PC-9 (cell line): ENCODE measurements around the gene RAB7A. TPM values are rescaled to one million over a fixed set of nuclear protein-coding genes. Genes with fewer than 3 reads are reported as not detected.

Source experiments
- BruUV-seq: library from RNA; stranded (reverse); fragments of 400-500 nt; replicated peaks from 2 replicates; lab custom pipeline; 2021; lab: Mats Ljungman, UMichigan
- CTCF ChIA-PET: fragments of 300-600 bp; sonication (Branson Sonifier 250); formaldehyde crosslinking; loops from one replicate; lab custom pipeline; 2022; ENCODE audit warnings: antibody characterized with exemption; lab: Charles Lee
- POLR2A ChIA-PET: fragments of 300-600 bp; sonication (Branson Sonifier 250); formaldehyde crosslinking; loops from one replicate; lab custom pipeline; 2022; ENCODE audit warnings: antibody characterized with exemption; ENCODE audit not compliant: unreplicated experiment; lab: Charles Lee
- DNase-seq, 2 experiments: peaks; one replicate each; pipeline versions ENCODE4 v3.0.0 to v3.0.0-alpha.2; 2015 to 2022; ENCODE audit warnings: mixed read lengths in 1 of 2
- H2AFZ ChIP-seq: fragments of 200-600 bp; sonication (generic); 2 replicates; pipeline ENCODE4 v1.8.1; 2017; ENCODE audit warnings: antibody characterized with exemption
- H3F3A ChIP-seq: fragments of 200-600 bp; sonication (generic); 2 replicates; pipeline ENCODE4 v1.8.1; 2017; ENCODE audit warnings: antibody characterized with exemption, mild to moderate bottlenecking, low read depth; ENCODE audit not compliant: insufficient read depth
- H3K27ac ChIP-seq: fragments of 200-600 bp; sonication (generic); 2 replicates; pipeline ENCODE4 v1.6.1; 2016; ENCODE audit warnings: mixed run types
- H3K27me3 ChIP-seq: fragments of 200-600 bp; sonication (generic); 2 replicates; pipeline ENCODE4 v1.6.1; 2016; ENCODE audit warnings: low read depth, mixed run types; ENCODE audit not compliant: insufficient read depth
- H3K36me3 ChIP-seq: fragments of 200-600 bp; sonication (generic); 2 replicates; pipeline ENCODE4 v1.6.1; 2016; ENCODE audit warnings: low read depth, mixed run types
- H3K4me1 ChIP-seq: fragments of 200-600 bp; sonication (generic); replicated peaks from 2 replicates; pipeline ENCODE4 v1.6.1; 2016; ENCODE audit warnings: mixed run types; ENCODE audit not compliant: insufficient read depth
- H3K4me2 ChIP-seq: fragments of 200-600 bp; sonication (generic); 2 replicates; pipeline ENCODE4 v1.6.1; 2017; ENCODE audit warnings: mixed run types
- H3K4me3 ChIP-seq: fragments of 200-600 bp; sonication (generic); 2 replicates; pipeline ENCODE4 v1.6.1; 2016; ENCODE audit warnings: mixed run types
- H3K79me2 ChIP-seq: fragments of 200-600 bp; sonication (generic); 2 replicates; pipeline ENCODE4 v1.6.1; 2017; ENCODE audit warnings: low read depth, mixed run types
- H3K9me2 ChIP-seq: fragments of 200-600 bp; sonication (generic); 2 replicates; pipeline ENCODE4 v1.8.1; 2017; ENCODE audit warnings: mild to moderate bottlenecking; ENCODE audit not compliant: insufficient read depth
- H3K9me3 ChIP-seq: fragments of 200-600 bp; sonication (generic); 2 replicates; pipeline ENCODE4 v1.8.1; 2016; ENCODE audit warnings: low read depth; ENCODE audit not compliant: insufficient read depth
- H4K20me1 ChIP-seq: fragments of 200-600 bp; sonication (generic); 2 replicates; pipeline ENCODE4 v1.8.1; 2017; ENCODE audit not compliant: insufficient read depth
- CTCF ChIP-seq: fragments of 200-600 bp; sonication (generic); conservative IDR thresholded peaks from 2 replicates; pipeline ENCODE4 v1.6.1; 2017; ENCODE audit warnings: mixed run types, antibody characterized with exemption, mild to moderate bottlenecking, moderate library complexity
- EZH2 ChIP-seq: fragments of 200-600 bp; sonication (generic); IDR thresholded peaks from 2 replicates; pipeline ENCODE4 v1.8.0; 2017; ENCODE audit warnings: antibody characterized with exemption, low read depth
- intact Hi-C: fragments of 100-400 bp; cut with micrococcal nuclease; formaldehyde crosslinking; loops from one replicate; pipeline ENCODE4 v1.10.0; 2022; ENCODE audit not compliant: unreplicated experiment
- total RNA-seq: library from RNA; stranded (reverse); gene quantifications from 2 replicates; pipeline ENCODE4 v1.2.3, GENCODE V29; 2021

RAB7A gene
- total RNA-seq, 1 experiment from 2014 or later, result 319 TPM

- Histone ChIP-seq H3F3A (peaks cover 22% of the 10 kb centered on the region; the same call in 1 of the 2 replicates), H3K4me1 (no peaks in the 10 kb centered on the region), H3K9me2 (no peaks in the 10 kb centered on the region), H3K4me3 (no peak overlapping the region), H2AFZ (no peak overlapping the region), H4K20me1 (peaks cover 89% of the 10 kb centered on the region), H3K4me2 (no peak overlapping the region), H3K27me3 (no peaks in the 10 kb centered on the region), H3K9me3 (no peaks in the 10 kb centered on the region), H3K27ac (no peak overlapping the region), H3K36me3 (0 out of 2 replicates have a peak, but pooled peaks cover 6% of the 10 kb centered on the region), H3K79me2 (peaks cover 96% of the 10 kb centered on the region)
- ChIA-PET CTCF (interaction anchor here (0.9 kb wide), 1 partner anchor 56 kb away, joined by 3 read pairs; no protein-coding TSS in a partner anchor), POLR2A (no interaction called here)
- DNase-seq, result no peak
- intact Hi-C loops, result no loop called here
- TF ChIP-seq CTCF (no peak), EZH2 (no peak)
- BruUV-seq, result no TSS peak
Observed at GRCh38 chr3:128736601-128737000, 10.6 kb downstream of the RAB7A start.

GRCh38 chr3:128740621-128741020, 14.6 kb downstream of the RAB7A start:
- Histone ChIP-seq H3K27ac (no peak overlapping the region), H3K4me3 (no peak overlapping the region), H2AFZ (no peak overlapping the region), H3K79me2 (peaks cover 96% of the 10 kb centered on the region), H3K4me1 (no peaks in the 10 kb centered on the region), H3K27me3 (no peaks in the 10 kb centered on the region), H3F3A (peaks cover 15% of the 10 kb centered on the region; the same call in 1 of the 2 replicates), H3K9me2 (no peaks in the 10 kb centered on the region), H4K20me1 (peaks cover 83% of the 10 kb centered on the region), H3K9me3 (no peaks in the 10 kb centered on the region), H3K4me2 (no peak overlapping the region), H3K36me3 (peaks cover 19% of the 10 kb centered on the region; the same call in 1 of the 2 replicates)
- intact Hi-C loops, result no loop called here
- POLR2A ChIA-PET, result no interaction called here
- no TSS peak for BruUV-seq
- CTCF ChIA-PET, result no interaction called here
- no peak for TF ChIP-seq EZH2
- no peak for TF ChIP-seq CTCF
- DNase-seq, result no peak

- H3K9me2 ChIP-seq, result no peaks in the 10 kb centered on the region
- POLR2A ChIA-PET, result no interaction called here
- intact Hi-C loops, result no loop called here
- DNase-seq, result no peak
- BruUV-seq, result no TSS peak
- H3K27me3 ChIP-seq, result no peaks in the 10 kb centered on the region
- CTCF ChIA-PET, result no interaction called here
- no peak overlapping the region for H3K4me3 ChIP-seq
- no peaks in the 10 kb centered on the region for H3K4me1 ChIP-seq
- H3K27ac ChIP-seq, result no peak overlapping the region
- peaks cover 98% of the 10 kb centered on the region for H3K79me2 ChIP-seq
- peaks cover 85% of the 10 kb centered on the region for H4K20me1 ChIP-seq
- no peak for TF ChIP-seq CTCF
- TF ChIP-seq EZH2, result no peak
- peaks cover 13% of the 10 kb centered on the region; the same call in 1 of the 2 replicates for H3F3A ChIP-seq
- peaks cover 19% of the 10 kb centered on the region; the same call in 1 of the 2 replicates for H3K36me3 ChIP-seq
- H2AFZ ChIP-seq, result no peak overlapping the region
- H3K9me3 ChIP-seq, result no peaks in the 10 kb centered on the region
- H3K4me2 ChIP-seq, result no peak overlapping the region
Observed at GRCh38 chr3:128742821-128743594, 17.0 kb downstream of the RAB7A start.
